ENCODE results near the gene VEGFA.

VEGFA gene

GRCh38 chr6:43770372-43771209, 580 bp downstream of the VEGFA start:
- Histone ChIP-seq H3K36me3 (replicated peaks; ENCODE audit: low read depth, low read length) (peaks cover 34% of the 10 kb centered on the region), H4K20me1 (ENCODE audit: insufficient read depth, low read length) (peaks cover 37% of the 10 kb centered on the region), H3K4me1 (ENCODE audit: low read length) (peaks cover 24% of the 10 kb centered on the region), H2AFZ (ENCODE audit: low read depth, low read length) (no peak overlapping the region), H3K4me2 (ENCODE audit: low read length) (peak overlapping the region; percentile 98), H3K9ac (ENCODE audit: low read length) (peak overlapping the region; percentile 91), H3K27me3 (ENCODE audit: low read depth, low read length) (0 out of 2 replicates have a peak, but pooled peaks cover 3% of the 10 kb centered on the region), H3K27ac (ENCODE audit: low read length) (peak overlapping the region; percentile 71), H3K4me3 (ENCODE audit: low read length) (peak overlapping the region; percentile 83), H3K9me3 (ENCODE audit: insufficient read depth, low read length) (no peaks in the 10 kb centered on the region), H3K79me2 (ENCODE audit: low read length) (peaks cover 56% of the 10 kb centered on the region)
- TF ChIP-seq, protein P1, sequence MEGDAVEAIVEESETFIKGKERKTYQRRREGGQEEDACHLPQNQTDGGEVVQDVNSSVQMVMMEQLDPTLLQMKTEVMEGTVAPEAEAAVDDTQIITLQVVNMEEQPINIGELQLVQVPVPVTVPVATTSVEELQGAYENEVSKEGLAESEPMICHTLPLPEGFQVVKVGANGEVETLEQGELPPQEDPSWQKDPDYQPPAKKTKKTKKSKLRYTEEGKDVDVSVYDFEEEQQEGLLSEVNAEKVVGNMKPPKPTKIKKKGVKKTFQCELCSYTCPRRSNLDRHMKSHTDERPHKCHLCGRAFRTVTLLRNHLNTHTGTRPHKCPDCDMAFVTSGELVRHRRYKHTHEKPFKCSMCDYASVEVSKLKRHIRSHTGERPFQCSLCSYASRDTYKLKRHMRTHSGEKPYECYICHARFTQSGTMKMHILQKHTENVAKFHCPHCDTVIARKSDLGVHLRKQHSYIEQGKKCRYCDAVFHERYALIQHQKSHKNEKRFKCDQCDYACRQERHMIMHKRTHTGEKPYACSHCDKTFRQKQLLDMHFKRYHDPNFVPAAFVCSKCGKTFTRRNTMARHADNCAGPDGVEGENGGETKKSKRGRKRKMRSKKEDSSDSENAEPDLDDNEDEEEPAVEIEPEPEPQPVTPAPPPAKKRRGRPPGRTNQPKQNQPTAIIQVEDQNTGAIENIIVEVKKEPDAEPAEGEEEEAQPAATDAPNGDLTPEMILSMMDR (IDR thresholded peaks at IDR 0.05; ENCODE audit: low read depth, low read length) = no peak
- TF ChIP-seq EZH2phosphoT487 (IDR thresholded peaks at IDR 0.05; ENCODE audit: low read depth) = no peak

GRCh38 chr6:43771210-43771857, 1.3 kb downstream of the VEGFA start:
- TF ChIP-seq, protein P1 (IDR thresholded peaks at IDR 0.05; ENCODE audit: low read depth, low read length) = no peak
- no peak for TF ChIP-seq EZH2phosphoT487 (IDR thresholded peaks at IDR 0.05; ENCODE audit: low read depth)
- Histone ChIP-seq H3K4me1 (ENCODE audit: low read length) (peaks cover 24% of the 10 kb centered on the region), H3K79me2 (ENCODE audit: low read length) (peaks cover 63% of the 10 kb centered on the region), H4K20me1 (ENCODE audit: insufficient read depth, low read length) (peaks cover 44% of the 10 kb centered on the region), H3K27me3 (ENCODE audit: low read depth, low read length) (0 out of 2 replicates have a peak, but pooled peaks cover 3% of the 10 kb centered on the region), H2AFZ (ENCODE audit: low read depth, low read length) (no peak overlapping the region), H3K36me3 (replicated peaks; ENCODE audit: low read depth, low read length) (peaks cover 41% of the 10 kb centered on the region), H3K4me3 (ENCODE audit: low read length) (peak overlapping the region; percentile 83), H3K9ac (ENCODE audit: low read length) (peak overlapping the region; percentile 91), H3K9me3 (ENCODE audit: insufficient read depth, low read length) (no peaks in the 10 kb centered on the region), H3K4me2 (ENCODE audit: low read length) (peak overlapping the region; percentile 98), H3K27ac (ENCODE audit: low read length) (peak overlapping the region; percentile 71)

- Histone ChIP-seq H3K79me2 (ENCODE audit: low read length) (peaks cover 71% of the 10 kb centered on the region), H3K4me1 (ENCODE audit: low read length) (peaks cover 24% of the 10 kb centered on the region), H3K4me3 (ENCODE audit: low read length) (peak overlapping the region; percentile 83), H3K9me3 (ENCODE audit: insufficient read depth, low read length) (no peaks in the 10 kb centered on the region), H2AFZ (ENCODE audit: low read depth, low read length) (no peak overlapping the region), H3K27me3 (ENCODE audit: low read depth, low read length) (0 out of 2 replicates have a peak, but pooled peaks cover 3% of the 10 kb centered on the region), H3K36me3 (replicated peaks; ENCODE audit: low read depth, low read length) (peaks cover 48% of the 10 kb centered on the region), H3K4me2 (ENCODE audit: low read length) (peak overlapping the region; percentile 98), H4K20me1 (ENCODE audit: insufficient read depth, low read length) (peaks cover 51% of the 10 kb centered on the region), H3K9ac (ENCODE audit: low read length) (peak overlapping the region; percentile 91), H3K27ac (ENCODE audit: low read length) (peak overlapping the region; percentile 71)
- TF ChIP-seq EZH2phosphoT487 (IDR thresholded peaks at IDR 0.05; ENCODE audit: low read depth) = no peak
- TF ChIP-seq, protein P1 (IDR thresholded peaks at IDR 0.05; ENCODE audit: low read depth, low read length) = no peak
These were observed 2.1 kb downstream of the VEGFA start for GRCh38 chr6:43771858-43772680.

Data from OCI-LY3 (cell line).